Ovary (tissue), 3 donors: ENCODE measurements around the gene XXYLT1.

Source experiments
- CTCF ChIP-seq, 3 donors: fragments of 450-650 bp in 2 of 3; fragments of 200-600 bp in 1 of 3; IDR thresholded peaks; one replicate each; pipeline versions ENCODE4 v1.5.1 to v1.8.0; 2016 to 2022; ENCODE audit warnings: antibody characterized with exemption in 3 of 3, mild to moderate bottlenecking in 1 of 3
- POLR2A ChIP-seq: fragments of 450-650 bp; IDR thresholded peaks from one replicate; pipeline ENCODE4 v1.6.1; 2017; ENCODE audit warnings: antibody characterized with exemption, mild to moderate bottlenecking, moderate library complexity
- donor health status: DM: no; HTN: no; CAD: no.

- TF ChIP-seq POLR2A = no peak
- no peak for TF ChIP-seq CTCF (IDR thresholded peaks at IDR 0.05)
Measured at GRCh38 chr3:195238081-195238571, 32.8 kb downstream of the XXYLT1 start.
